ENCODE results near the gene CPSF2. TPM values are rescaled to one million over a fixed set of nuclear protein-coding genes. Genes with fewer than 3 reads are reported as not detected.
"Not testable (repeated sequence)": the region's sequence is repeated elsewhere in the genome, so short reads cannot be mapped to it uniquely, and the experiment has no call there.

Gene CPSF2
- polyA plus RNA-seq, 2 donors: 5.5 to 12.5 TPM

- no peaks in the 10 kb centered on the region for H3K4me1 ChIP-seq (ENCODE audit: control insufficient read depth in 2 of 2, insufficient read depth in 2 of 2, low read length in 1 of 2)
- H3K4me3 ChIP-seq (ENCODE audit: low read depth in 1 of 2, low read length in 2 of 2): no peak overlapping the region
- 94 to 97% methylated on average over 1 of the region's 1 CpG for WGBS, 2 donors
- H3K27me3 ChIP-seq (ENCODE audit: control insufficient read depth in 1 of 2, insufficient read depth in 2 of 2, low read length in 2 of 2): no peaks in the 10 kb centered on the region
- H3K27ac ChIP-seq (ENCODE audit: low read depth in 2 of 2, low read length in 1 of 2): no peak overlapping the region
- no peaks in the 10 kb centered on the region for H3K9me3 ChIP-seq (ENCODE audit: control insufficient read depth in 2 of 2, insufficient read depth in 1 of 2, low read depth in 1 of 2, low read length in 1 of 2)
- H3K36me3 ChIP-seq (ENCODE audit: control insufficient read depth in 2 of 2, insufficient read depth in 2 of 2, low read length in 1 of 2): peaks cover 7 to 12% of the 10 kb centered on the region in 2 donors
These were observed 31.8 kb downstream of the CPSF2 start for GRCh38 chr14:92153581-92153980.

- no peaks in the 10 kb centered on the region for H3K27me3 ChIP-seq (ENCODE audit: control insufficient read depth in 1 of 2, insufficient read depth in 2 of 2, low read length in 2 of 2)
- no peaks in the 10 kb centered on the region for H3K9me3 ChIP-seq (ENCODE audit: control insufficient read depth in 2 of 2, insufficient read depth in 1 of 2, low read depth in 1 of 2, low read length in 1 of 2)
- no peak overlapping the region for H3K27ac ChIP-seq (ENCODE audit: low read depth in 2 of 2, low read length in 1 of 2)
- H3K4me1 ChIP-seq (ENCODE audit: control insufficient read depth in 2 of 2, insufficient read depth in 2 of 2, low read length in 1 of 2): no peaks in the 10 kb centered on the region
- 51 to 64% methylated on average over 3 of the region's 3 CpGs for WGBS, 2 donors
- no peak overlapping the region for H3K4me3 ChIP-seq (ENCODE audit: low read depth in 1 of 2, low read length in 2 of 2)
- H3K36me3 ChIP-seq (ENCODE audit: control insufficient read depth in 2 of 2, insufficient read depth in 2 of 2, low read length in 1 of 2): peaks cover 7 to 11% of the 10 kb centered on the region in 2 donors
These were observed 32.6 kb downstream of the CPSF2 start for GRCh38 chr14:92154283-92154942.

- no peak overlapping the region for H3K27ac ChIP-seq (ENCODE audit: low read depth in 2 of 2, low read length in 1 of 2)
- H3K9me3 ChIP-seq (ENCODE audit: control insufficient read depth in 2 of 2, insufficient read depth in 1 of 2, low read depth in 1 of 2, low read length in 1 of 2): no peaks in the 10 kb centered on the region
- H3K36me3 ChIP-seq (ENCODE audit: control insufficient read depth in 2 of 2, insufficient read depth in 2 of 2, low read length in 1 of 2): peaks cover 7 to 11% of the 10 kb centered on the region in 2 donors
- H3K4me3 ChIP-seq (ENCODE audit: low read depth in 1 of 2, low read length in 2 of 2): no peak overlapping the region
- WGBS, 2 donors: 45 to 60% methylated on average over 4 of the region's 4 CpGs
- no peaks in the 10 kb centered on the region for H3K27me3 ChIP-seq (ENCODE audit: control insufficient read depth in 1 of 2, insufficient read depth in 2 of 2, low read length in 2 of 2)
- H3K4me1 ChIP-seq (ENCODE audit: control insufficient read depth in 2 of 2, insufficient read depth in 2 of 2, low read length in 1 of 2): no peaks in the 10 kb centered on the region
These were observed 38.9 kb downstream of the CPSF2 start for GRCh38 chr14:92160619-92161018.

- peaks cover 9 to 11% of the 10 kb centered on the region in 2 donors for H3K36me3 ChIP-seq (ENCODE audit: control insufficient read depth in 2 of 2, insufficient read depth in 2 of 2, low read length in 1 of 2)
- H3K4me1 ChIP-seq (ENCODE audit: control insufficient read depth in 2 of 2, insufficient read depth in 2 of 2, low read length in 1 of 2): no peaks in the 10 kb centered on the region
- no peak overlapping the region for H3K4me3 ChIP-seq (ENCODE audit: low read depth in 1 of 2, low read length in 2 of 2)
- no peaks in the 10 kb centered on the region for H3K9me3 ChIP-seq (ENCODE audit: control insufficient read depth in 2 of 2, insufficient read depth in 1 of 2, low read depth in 1 of 2, low read length in 1 of 2)
- 80 to 84% methylated on average over 3 of the region's 3 CpGs for WGBS, 2 donors
- H3K27me3 ChIP-seq (ENCODE audit: control insufficient read depth in 1 of 2, insufficient read depth in 2 of 2, low read length in 2 of 2): no peaks in the 10 kb centered on the region
- H3K27ac ChIP-seq (ENCODE audit: low read depth in 2 of 2, low read length in 1 of 2): no peak overlapping the region
These were observed 39.8 kb downstream of the CPSF2 start for GRCh38 chr14:92161521-92161920.

GRCh38 chr14:92164958-92165357, 43.2 kb downstream of the CPSF2 start:
- Histone ChIP-seq H3K9me3 (ENCODE audit: control insufficient read depth in 2 of 2, insufficient read depth in 1 of 2, low read depth in 1 of 2, low read length in 1 of 2) (no peaks in the 10 kb centered on the region), H3K27me3 (ENCODE audit: control insufficient read depth in 1 of 2, insufficient read depth in 2 of 2, low read length in 2 of 2) (no peaks in the 10 kb centered on the region), H3K36me3 (ENCODE audit: control insufficient read depth in 2 of 2, insufficient read depth in 2 of 2, low read length in 1 of 2) (peaks cover 0 to 2% of the 10 kb centered on the region in 2 donors), H3K27ac (ENCODE audit: low read depth in 2 of 2, low read length in 1 of 2) (no peak overlapping the region), H3K4me3 (ENCODE audit: low read depth in 1 of 2, low read length in 2 of 2) (no peak overlapping the region), H3K4me1 (ENCODE audit: control insufficient read depth in 2 of 2, insufficient read depth in 2 of 2, low read length in 1 of 2) (no peaks in the 10 kb centered on the region)
- WGBS, 2 donors: 97% methylated on average over 2 of the region's 2 CpGs

- no peaks in the 10 kb centered on the region for H3K27me3 ChIP-seq (ENCODE audit: control insufficient read depth in 1 of 2, insufficient read depth in 2 of 2, low read length in 2 of 2)
- WGBS, 2 donors: 86 to 87% methylated on average over 2 of the region's 2 CpGs
- H3K36me3 ChIP-seq (ENCODE audit: control insufficient read depth in 2 of 2, insufficient read depth in 2 of 2, low read length in 1 of 2): no peaks in the 10 kb centered on the region
- no peak overlapping the region for H3K27ac ChIP-seq (ENCODE audit: low read depth in 2 of 2, low read length in 1 of 2)
- no peak overlapping the region for H3K4me3 ChIP-seq (ENCODE audit: low read depth in 1 of 2, low read length in 2 of 2)
- no peaks in the 10 kb centered on the region for H3K9me3 ChIP-seq (ENCODE audit: control insufficient read depth in 2 of 2, insufficient read depth in 1 of 2, low read depth in 1 of 2, low read length in 1 of 2)
- no peaks in the 10 kb centered on the region for H3K4me1 ChIP-seq (ENCODE audit: control insufficient read depth in 2 of 2, insufficient read depth in 2 of 2, low read length in 1 of 2)
These were observed 51.9 kb downstream of the CPSF2 start for GRCh38 chr14:92173668-92174067.

GRCh38 chr14:92175811-92176210, 54.0 kb downstream of the CPSF2 start:
- Histone ChIP-seq H3K36me3 (ENCODE audit: control insufficient read depth in 2 of 2, insufficient read depth in 2 of 2, low read length in 1 of 2) (no peaks in the 10 kb centered on the region), H3K27me3 (ENCODE audit: control insufficient read depth in 1 of 2, insufficient read depth in 2 of 2, low read length in 2 of 2) (no peaks in the 10 kb centered on the region), H3K27ac (ENCODE audit: low read depth in 2 of 2, low read length in 1 of 2) (no peak overlapping the region), H3K4me3 (ENCODE audit: low read depth in 1 of 2, low read length in 2 of 2) (no peak overlapping the region), H3K4me1 (ENCODE audit: control insufficient read depth in 2 of 2, insufficient read depth in 2 of 2, low read length in 1 of 2) (no peaks in the 10 kb centered on the region), H3K9me3 (ENCODE audit: control insufficient read depth in 2 of 2, insufficient read depth in 1 of 2, low read depth in 1 of 2, low read length in 1 of 2) (no peaks in the 10 kb centered on the region)
- 59 to 73% methylated on average over 2 of the region's 2 CpGs for WGBS, 2 donors

- H3K4me3 ChIP-seq (ENCODE audit: low read depth in 1 of 2, low read length in 2 of 2): no peak overlapping the region
- no peaks in the 10 kb centered on the region for H3K27me3 ChIP-seq (ENCODE audit: control insufficient read depth in 1 of 2, insufficient read depth in 2 of 2, low read length in 2 of 2)
- H3K36me3 ChIP-seq (ENCODE audit: control insufficient read depth in 2 of 2, insufficient read depth in 2 of 2, low read length in 1 of 2): no peaks in the 10 kb centered on the region
- H3K27ac ChIP-seq (ENCODE audit: low read depth in 2 of 2, low read length in 1 of 2): no peak overlapping the region
- WGBS, 2 donors: 49 to 73% methylated on average over 2 of the region's 2 CpGs
- no peaks in the 10 kb centered on the region for H3K9me3 ChIP-seq (ENCODE audit: control insufficient read depth in 2 of 2, insufficient read depth in 1 of 2, low read depth in 1 of 2, low read length in 1 of 2)
- H3K4me1 ChIP-seq (ENCODE audit: control insufficient read depth in 2 of 2, insufficient read depth in 2 of 2, low read length in 1 of 2): no peaks in the 10 kb centered on the region
These were observed 54.7 kb downstream of the CPSF2 start for GRCh38 chr14:92176476-92176875.

- not testable (repeated sequence) for H3K9me3 ChIP-seq (ENCODE audit: control insufficient read depth in 2 of 2, insufficient read depth in 1 of 2, low read depth in 1 of 2, low read length in 1 of 2); H3K4me1 ChIP-seq (ENCODE audit: control insufficient read depth in 2 of 2, insufficient read depth in 2 of 2, low read length in 1 of 2); H3K36me3 ChIP-seq (ENCODE audit: control insufficient read depth in 2 of 2, insufficient read depth in 2 of 2, low read length in 1 of 2); H3K4me3 ChIP-seq (ENCODE audit: low read depth in 1 of 2, low read length in 2 of 2); H3K27me3 ChIP-seq (ENCODE audit: control insufficient read depth in 1 of 2, insufficient read depth in 2 of 2, low read length in 2 of 2); H3K27ac ChIP-seq (ENCODE audit: low read depth in 2 of 2, low read length in 1 of 2)
These were observed 57.4 kb downstream of the CPSF2 start for GRCh38 chr14:92179178-92179577.

- no peaks in the 10 kb centered on the region for H3K9me3 ChIP-seq (ENCODE audit: control insufficient read depth in 2 of 2, insufficient read depth in 1 of 2, low read depth in 1 of 2, low read length in 1 of 2)
- no peak overlapping the region for H3K27ac ChIP-seq (ENCODE audit: low read depth in 2 of 2, low read length in 1 of 2)
- no peaks in the 10 kb centered on the region for H3K4me1 ChIP-seq (ENCODE audit: control insufficient read depth in 2 of 2, insufficient read depth in 2 of 2, low read length in 1 of 2)
- 76 to 84% methylated on average over 6 of the region's 6 CpGs for WGBS, 2 donors
- H3K4me3 ChIP-seq (ENCODE audit: low read depth in 1 of 2, low read length in 2 of 2): no peak overlapping the region
- H3K27me3 ChIP-seq (ENCODE audit: control insufficient read depth in 1 of 2, insufficient read depth in 2 of 2, low read length in 2 of 2): no peaks in the 10 kb centered on the region
- no peaks in the 10 kb centered on the region for H3K36me3 ChIP-seq (ENCODE audit: control insufficient read depth in 2 of 2, insufficient read depth in 2 of 2, low read length in 1 of 2)
These were observed 63.8 kb downstream of the CPSF2 start for GRCh38 chr14:92185559-92185958.

Measured in esophagus (tissue), 2 donors.